Duodenal mucosa (tissue), 2 donors: ENCODE data around the gene MID1.

Source experiments
- H3K27ac ChIP-seq: one replicate; pipeline ENCODE4 v1.7.0; 2013; ENCODE audit warnings: low read depth, low read length
- H3K27me3 ChIP-seq, 2 donors: one replicate each; pipeline ENCODE4 v1.7.0; 2013; ENCODE audit warnings: low read length in 2 of 2, control low read depth in 1 of 2; ENCODE audit not compliant: insufficient read depth in 2 of 2, control insufficient read depth in 1 of 2
- H3K36me3 ChIP-seq, 2 donors: one replicate each; pipeline ENCODE4 v1.7.0; 2013; ENCODE audit warnings: low read length in 2 of 2, control low read depth in 1 of 2; ENCODE audit not compliant: insufficient read depth in 2 of 2, control insufficient read depth in 1 of 2
- H3K4me1 ChIP-seq, 2 donors: one replicate each; pipeline ENCODE4 v1.7.0; 2013; ENCODE audit warnings: low read length in 2 of 2, control low read depth in 1 of 2; ENCODE audit not compliant: insufficient read depth in 2 of 2, control insufficient read depth in 1 of 2
- H3K4me3 ChIP-seq, 2 donors: one replicate each; pipeline ENCODE4 v1.7.0; 2013; ENCODE audit warnings: low read length in 2 of 2, low read depth in 1 of 2
- H3K9ac ChIP-seq, 2 donors: one replicate each; pipeline ENCODE4 v1.7.0; 2013; ENCODE audit warnings: low read length in 2 of 2, low read depth in 1 of 2
- H3K9me3 ChIP-seq, 2 donors: one replicate each; pipeline ENCODE4 v1.7.0; 2013; ENCODE audit warnings: low read length in 2 of 2, control low read depth in 1 of 2; ENCODE audit not compliant: control insufficient read depth in 1 of 2

Gene MID1

GRCh38 chrX:10483191-10483831 is 137.1 kb downstream of the MID1 start:
- Histone ChIP-seq H3K9me3 (no peaks in the 10 kb centered on the region), H3K4me3 (no peak overlapping the region), H3K9ac (no peak overlapping the region), H3K27me3 (no peaks in the 10 kb centered on the region), H3K36me3 (peaks cover 0 to 2% of the 10 kb centered on the region in 2 donors), H3K4me1 (no peaks in the 10 kb centered on the region), H3K27ac (no peak overlapping the region)

GRCh38 chrX:10482708-10483107 is 137.7 kb downstream of the MID1 start:
- H3K4me1 ChIP-seq = no peaks in the 10 kb centered on the region
- H3K27ac ChIP-seq = no peak overlapping the region
- no peak overlapping the region for H3K4me3 ChIP-seq
- H3K36me3 ChIP-seq = peaks cover 0 to 2% of the 10 kb centered on the region in 2 donors
- no peaks in the 10 kb centered on the region for H3K27me3 ChIP-seq
- no peak overlapping the region for H3K9ac ChIP-seq
- H3K9me3 ChIP-seq = no peaks in the 10 kb centered on the region

GRCh38 chrX:10482261-10482660 is 138.1 kb downstream of the MID1 start:
- Histone ChIP-seq H3K9ac (no peak overlapping the region), H3K27me3 (no peaks in the 10 kb centered on the region), H3K4me1 (no peaks in the 10 kb centered on the region), H3K9me3 (no peaks in the 10 kb centered on the region), H3K4me3 (no peak overlapping the region), H3K27ac (no peak overlapping the region), H3K36me3 (peaks cover 0 to 2% of the 10 kb centered on the region in 2 donors)

GRCh38 chrX:10480861-10481260 is 139.5 kb downstream of the MID1 start:
- Histone ChIP-seq H3K4me1 (no peaks in the 10 kb centered on the region), H3K27me3 (no peaks in the 10 kb centered on the region), H3K9me3 (no peaks in the 10 kb centered on the region), H3K27ac (no peak overlapping the region), H3K4me3 (no peak overlapping the region), H3K36me3 (peaks cover 0 to 2% of the 10 kb centered on the region in 2 donors), H3K9ac (no peak overlapping the region)

- Histone ChIP-seq H3K4me3 (no peak overlapping the region), H3K27ac (no peak overlapping the region), H3K36me3 (peaks cover 0 to 2% of the 10 kb centered on the region in 2 donors), H3K27me3 (no peaks in the 10 kb centered on the region), H3K9ac (no peak overlapping the region), H3K9me3 (no peaks in the 10 kb centered on the region), H3K4me1 (no peaks in the 10 kb centered on the region)
These were observed 140.9 kb downstream of the MID1 start for GRCh38 chrX:10479508-10479907.

GRCh38 chrX:10477525-10477924 is 142.9 kb downstream of the MID1 start:
- Histone ChIP-seq H3K4me1 (no peaks in the 10 kb centered on the region), H3K9me3 (no peaks in the 10 kb centered on the region), H3K27ac (no peak overlapping the region), H3K4me3 (no peak overlapping the region), H3K36me3 (peaks cover 3 to 10% of the 10 kb centered on the region in 2 donors), H3K9ac (no peak overlapping the region), H3K27me3 (no peaks in the 10 kb centered on the region)

GRCh38 chrX:10474913-10475568 is 145.3 kb downstream of the MID1 start:
- Histone ChIP-seq H3K9ac (no peak overlapping the region), H3K9me3 (no peaks in the 10 kb centered on the region), H3K27ac (no peak overlapping the region), H3K4me3 (no peak overlapping the region), H3K36me3 (peaks cover 3 to 12% of the 10 kb centered on the region in 2 donors), H3K4me1 (no peaks in the 10 kb centered on the region), H3K27me3 (no peaks in the 10 kb centered on the region)

GRCh38 chrX:10474510-10474909 is 145.9 kb downstream of the MID1 start:
- H3K4me3 ChIP-seq = no peak overlapping the region
- no peaks in the 10 kb centered on the region for H3K9me3 ChIP-seq
- no peaks in the 10 kb centered on the region for H3K27me3 ChIP-seq
- H3K4me1 ChIP-seq = no peaks in the 10 kb centered on the region
- no peak overlapping the region for H3K9ac ChIP-seq
- peaks cover 3 to 12% of the 10 kb centered on the region in 2 donors for H3K36me3 ChIP-seq
- H3K27ac ChIP-seq = no peak overlapping the region

- H3K27ac ChIP-seq = no peak overlapping the region
- no peak overlapping the region for H3K9ac ChIP-seq
- H3K4me1 ChIP-seq = no peaks in the 10 kb centered on the region
- H3K4me3 ChIP-seq = no peak overlapping the region
- H3K9me3 ChIP-seq = no peaks in the 10 kb centered on the region
- no peaks in the 10 kb centered on the region for H3K27me3 ChIP-seq
- H3K36me3 ChIP-seq = peaks cover 3 to 12% of the 10 kb centered on the region in 2 donors
These were observed 149.0 kb downstream of the MID1 start for GRCh38 chrX:10471418-10471817.

GRCh38 chrX:10470009-10470408 is 150.4 kb downstream of the MID1 start:
- Histone ChIP-seq H3K36me3 (peaks cover 3 to 12% of the 10 kb centered on the region in 2 donors), H3K4me3 (no peak overlapping the region), H3K9me3 (no peaks in the 10 kb centered on the region), H3K4me1 (no peaks in the 10 kb centered on the region), H3K27me3 (no peaks in the 10 kb centered on the region), H3K27ac (no peak overlapping the region), H3K9ac (no peak overlapping the region)
